Trophoblast cell (in vitro differentiated cells and primary cell): ENCODE measurements around the gene IGLL1.
"Not testable (repeated sequence)": the region's sequence is repeated elsewhere in the genome, so short reads cannot be mapped to it uniquely, and the experiment has no call there.

Source experiments
- DNase-seq, 2 donors: peaks; one replicate each; pipeline ENCODE4 v3.0.0-alpha.2; 2016
- H2AFZ ChIP-seq: 2 replicates; pipeline ENCODE4 v1.6.1; 2013; ENCODE audit warnings: low read length, moderate library complexity, mild to moderate bottlenecking; ENCODE audit not compliant: insufficient read depth, poor library complexity
- H2AK5ac ChIP-seq: 2 replicates; pipeline ENCODE4 v1.6.1; 2013; ENCODE audit warnings: mild to moderate bottlenecking, low read length
- H2BK120ac ChIP-seq: 2 replicates; pipeline ENCODE4 v1.6.1; 2013; ENCODE audit warnings: low read length, mild to moderate bottlenecking, moderate library complexity; ENCODE audit not compliant: insufficient read depth, poor library complexity
- H2BK12ac ChIP-seq: 2 replicates; pipeline ENCODE4 v1.6.1; 2013; ENCODE audit warnings: mild to moderate bottlenecking, low read length, moderate library complexity
- H2BK5ac ChIP-seq: 2 replicates; pipeline ENCODE4 v1.6.1; 2013; ENCODE audit warnings: low read length, low read depth, moderate library complexity, mild to moderate bottlenecking; ENCODE audit not compliant: poor library complexity
- H3K14ac ChIP-seq: 2 replicates; pipeline ENCODE4 v1.6.1; 2013; ENCODE audit warnings: mild to moderate bottlenecking, low read length
- H3K18ac ChIP-seq: 2 replicates; pipeline ENCODE4 v1.6.1; 2013; ENCODE audit warnings: mild to moderate bottlenecking, low read length
- H3K23ac ChIP-seq: 2 replicates; pipeline ENCODE4 v1.6.1; 2013; ENCODE audit warnings: low read length
- H3K27ac ChIP-seq: 2 replicates; pipeline ENCODE4 v1.5.1; 2013; ENCODE audit warnings: low read depth, mild to moderate bottlenecking, inconsistent platforms, low read length, moderate library complexity
- H3K27me3 ChIP-seq: 2 replicates; pipeline ENCODE4 v1.6.1; 2013; ENCODE audit warnings: inconsistent platforms, mild to moderate bottlenecking, low read length, moderate library complexity; ENCODE audit not compliant: insufficient read depth
- H3K36me3 ChIP-seq, 2 experiments: 1 replicate in 1 of 2; 2 replicates in 1 of 2; pipeline ENCODE4 v1.6.1; 2013; ENCODE audit warnings: low read length in 2 of 2, mild to moderate bottlenecking in 2 of 2, moderate library complexity in 1 of 2; ENCODE audit not compliant: insufficient read depth in 2 of 2, control insufficient read depth in 1 of 2
- H3K4ac ChIP-seq: 2 replicates; pipeline ENCODE4 v1.6.1; 2013; ENCODE audit warnings: low read depth, mild to moderate bottlenecking, low read length, moderate library complexity
- H3K4me1 ChIP-seq, 2 experiments: 1 replicate in 1 of 2; 2 replicates in 1 of 2; pipeline ENCODE4 v1.6.1; 2013; ENCODE audit warnings: low read length in 2 of 2, mild to moderate bottlenecking in 2 of 2, moderate library complexity in 1 of 2; ENCODE audit not compliant: insufficient read depth in 2 of 2, control insufficient read depth in 1 of 2
- H3K4me2 ChIP-seq: 2 replicates; pipeline ENCODE4 v1.6.1; 2013; ENCODE audit warnings: inconsistent platforms, mild to moderate bottlenecking, low read length, moderate library complexity
- H3K4me3 ChIP-seq: 2 replicates; pipeline ENCODE4 v1.5.1; 2013; ENCODE audit warnings: mild to moderate bottlenecking, low read depth, low read length, inconsistent platforms
- H3K79me1 ChIP-seq: one replicate; pipeline ENCODE4 v1.6.1; 2013; ENCODE audit warnings: low read length
- H3K79me2 ChIP-seq: 2 replicates; pipeline ENCODE4 v1.6.1; 2013; ENCODE audit warnings: low read length, mild to moderate bottlenecking; ENCODE audit not compliant: control insufficient read depth, insufficient read depth, poor library complexity
- H3K9ac ChIP-seq: 2 replicates; pipeline ENCODE4 v1.6.1; 2013; ENCODE audit warnings: mild to moderate bottlenecking, low read length
- H3K9me3 ChIP-seq: 2 replicates; pipeline ENCODE4 v1.6.1; 2013; ENCODE audit warnings: low read depth, mild to moderate bottlenecking, control low read depth, inconsistent platforms, low read length; ENCODE audit not compliant: insufficient read depth
- H4K12ac ChIP-seq: 2 replicates; pipeline ENCODE4 v1.6.1; 2013; ENCODE audit warnings: low read depth, mild to moderate bottlenecking, low read length, moderate library complexity
- H4K8ac ChIP-seq: 2 replicates; pipeline ENCODE4 v1.6.1; 2013; ENCODE audit warnings: low read depth, mild to moderate bottlenecking, low read length, moderate library complexity
- H4K91ac ChIP-seq: one replicate; pipeline ENCODE4 v1.6.1; 2013; ENCODE audit warnings: low read depth, mild to moderate bottlenecking, low read length, moderate library complexity
- WGBS: extraction: QIAGEN DNeasy Blood & Tissue Kit; methylation state at CpG from one replicate; pipeline ENCODE4 v1.1.7; 2013; ENCODE audit warnings: missing lambda C conversion rate; ENCODE audit not compliant: insufficient read length, insufficient coverage; ENCODE audit errors: extremely low coverage; 5-methylcytosine and 5-hydroxymethylcytosine counted together

Gene IGLL1

DNA sequence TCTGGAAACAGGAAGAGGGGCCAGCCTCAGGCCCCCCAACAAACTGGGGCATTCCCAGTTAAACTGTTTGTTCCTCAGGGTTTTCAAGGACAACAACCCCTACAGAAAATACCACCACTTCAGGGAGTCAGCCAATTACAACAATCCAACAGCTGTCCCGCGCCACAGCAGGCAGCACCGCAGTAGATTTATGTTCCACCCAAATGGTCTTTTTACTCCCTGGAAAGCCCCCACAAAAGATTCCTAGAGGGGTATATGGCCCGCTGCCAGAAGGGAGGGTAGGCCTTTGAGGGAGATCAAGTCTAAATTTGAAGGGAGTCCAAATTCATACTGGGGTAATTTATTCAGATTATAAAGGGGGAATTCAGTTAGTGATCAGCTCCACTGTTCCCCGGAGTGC, 39.3 kb downstream of the IGLL1 start:
- not testable (repeated sequence) for H3K14ac ChIP-seq, H3K79me2 ChIP-seq, H2BK12ac ChIP-seq, H2AK5ac ChIP-seq, H3K27me3 ChIP-seq, DNase-seq, H3K4me2 ChIP-seq, H3K18ac ChIP-seq, H3K4ac ChIP-seq, H3K9ac ChIP-seq, H3K4me3 ChIP-seq, H2BK5ac ChIP-seq, H4K12ac ChIP-seq, H4K91ac ChIP-seq, H3K23ac ChIP-seq, H2BK120ac ChIP-seq, H3K36me3 ChIP-seq, H3K27ac ChIP-seq, H3K9me3 ChIP-seq, H4K8ac ChIP-seq, H2AFZ ChIP-seq
- peaks cover 14 to 22% of the 10 kb centered on the region in 2 experiments for H3K4me1 ChIP-seq
- peaks cover 13% of the 10 kb centered on the region for H3K79me1 ChIP-seq
- no CpG with 5 or more reads among the region's 5 CpGs for WGBS

DNA sequence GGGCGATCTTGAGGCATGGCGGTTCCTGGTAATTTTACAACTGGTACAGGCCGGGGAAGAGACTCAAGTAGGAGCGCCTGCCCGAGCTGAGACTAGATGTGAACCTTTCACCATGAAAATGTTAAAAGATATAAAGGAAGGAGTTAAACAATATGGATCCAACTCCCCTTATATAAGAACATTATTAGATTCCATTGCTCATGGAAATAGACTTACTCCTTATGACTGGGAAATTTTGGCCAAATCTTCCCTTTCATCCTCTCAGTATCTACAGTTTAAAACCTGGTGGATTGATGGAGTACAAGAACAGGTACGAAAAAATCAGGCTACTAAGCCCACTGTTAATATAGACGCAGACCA, 40.3 kb downstream of the IGLL1 start:
- not testable (repeated sequence) for H3K4ac ChIP-seq, H3K4me2 ChIP-seq, H3K4me3 ChIP-seq, H2AFZ ChIP-seq, H3K18ac ChIP-seq, H2BK12ac ChIP-seq, H3K27me3 ChIP-seq, H4K91ac ChIP-seq, H3K14ac ChIP-seq, H3K36me3 ChIP-seq, H2BK5ac ChIP-seq, H4K8ac ChIP-seq, H3K27ac ChIP-seq, H3K79me2 ChIP-seq, H2AK5ac ChIP-seq, H3K9me3 ChIP-seq, DNase-seq, H3K23ac ChIP-seq, H4K12ac ChIP-seq, H2BK120ac ChIP-seq, H3K9ac ChIP-seq
- Histone ChIP-seq H3K79me1 (peaks cover 21% of the 10 kb centered on the region), H3K4me1 (peaks cover 23 to 30% of the 10 kb centered on the region in 2 experiments)
- WGBS, result no CpG with 5 or more reads among the region's 7 CpGs

DNA sequence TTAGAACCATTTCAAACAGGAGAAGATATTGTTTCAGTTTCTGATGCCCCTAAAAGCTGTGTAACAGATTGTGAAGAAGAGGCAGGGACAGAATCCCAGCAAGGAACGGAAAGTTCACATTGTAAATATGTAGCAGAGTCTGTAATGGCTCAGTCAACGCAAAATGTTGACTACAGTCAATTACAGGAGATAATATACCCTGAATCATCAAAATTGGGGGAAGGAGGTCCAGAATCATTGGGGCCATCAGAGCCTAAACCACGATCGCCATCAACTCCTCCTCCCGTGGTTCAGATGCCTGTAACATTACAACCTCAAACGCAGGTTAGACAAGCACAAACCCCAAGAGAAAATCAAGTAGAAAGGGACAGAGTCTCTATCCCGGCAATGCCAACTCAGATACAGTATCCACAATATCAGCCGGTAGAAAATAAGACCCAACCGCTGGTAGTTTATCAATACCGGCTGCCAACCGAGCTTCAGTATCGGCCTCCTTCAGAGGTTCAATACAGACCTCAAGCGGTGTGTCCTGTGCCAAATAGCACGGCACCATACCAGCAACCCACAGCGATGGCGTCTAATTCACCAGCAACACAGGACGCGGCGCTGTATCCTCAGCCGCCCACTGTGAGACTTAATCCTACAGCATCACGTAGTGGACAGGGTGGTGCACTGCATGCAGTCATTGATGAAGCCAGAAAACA, 40.8 kb downstream of the IGLL1 start:
- Histone ChIP-seq H3K27ac (no peak overlapping the region), H4K12ac (no peak overlapping the region), H3K4me3 (no peak overlapping the region), H4K91ac (peak overlapping the region; percentile 4), H4K8ac (peak overlapping the region; percentile 76), H3K23ac (no peak overlapping the region), H2BK120ac (peak overlapping the region; percentile 5), H3K14ac (no peak overlapping the region), H2BK5ac (no peak overlapping the region), H3K36me3 (no peaks in the 10 kb centered on the region), H2AFZ (no peak overlapping the region), H2BK12ac (peak overlapping the region; percentile 21), H3K4me2 (no peak overlapping the region), H3K4ac (no peak overlapping the region), H3K79me2 (peaks cover 3% of the 10 kb centered on the region), H3K4me1 (peaks cover 28 to 34% of the 10 kb centered on the region in 2 experiments), H3K9me3 (no peaks in the 10 kb centered on the region), H3K9ac (no peak overlapping the region), H3K27me3 (no peaks in the 10 kb centered on the region), H2AK5ac (no peak overlapping the region), H3K79me1 (peaks cover 27% of the 10 kb centered on the region), H3K18ac (no peak overlapping the region)
- DNase-seq, result peak; percentile 90 to 95
- WGBS, result no CpG with 5 or more reads among the region's 21 CpGs

DNA sequence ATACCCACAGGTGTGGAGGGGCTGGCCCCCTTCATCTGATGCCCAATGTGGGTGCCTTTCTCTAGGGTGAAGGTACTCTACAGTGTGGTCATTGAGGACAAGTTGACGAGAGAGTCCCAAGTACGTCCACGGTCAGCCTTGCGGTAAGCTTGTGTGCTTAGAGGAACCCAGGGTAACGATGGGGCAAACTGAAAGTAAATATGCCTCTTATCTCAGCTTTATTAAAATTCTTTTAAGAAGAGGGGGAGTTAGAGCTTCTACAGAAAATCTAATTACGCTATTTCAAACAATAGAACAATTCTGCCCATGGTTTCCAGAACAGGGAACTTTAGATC, 41.4 kb downstream of the IGLL1 start:
- Histone ChIP-seq H2BK12ac (peak overlapping the region; percentile 96), H3K18ac (peak overlapping the region; percentile 93), H3K27ac (peak overlapping the region; percentile 59), H2BK5ac (peak overlapping the region; percentile 14), H3K4me1 (peaks cover 32 to 39% of the 10 kb centered on the region in 2 experiments), H3K14ac (peak overlapping the region; percentile 51), H4K91ac (peak overlapping the region; percentile 87), H3K4ac (peak overlapping the region; percentile 58), H4K8ac (peak overlapping the region; percentile 55), H2AK5ac (peak overlapping the region; percentile 97), H2BK120ac (peak overlapping the region; percentile 69), H3K79me1 (peaks cover 31% of the 10 kb centered on the region)
- H3K4me2 ChIP-seq, H3K9ac ChIP-seq, H3K23ac ChIP-seq, H3K4me3 ChIP-seq, H3K27me3 ChIP-seq, H3K79me2 ChIP-seq, H3K9me3 ChIP-seq, H2AFZ ChIP-seq, H4K12ac ChIP-seq, H3K36me3 ChIP-seq: not testable (repeated sequence)
- DNase-seq, result peak in 1 of 2 donors; percentile 15
- WGBS, result no CpG with 5 or more reads among the region's 6 CpGs
